ENCODE data around the gene CEP57L1. TPM values are rescaled to one million over a fixed set of nuclear protein-coding genes. Genes with fewer than 3 reads are reported as not detected.

The CEP57L1 gene
- total and polyA plus RNA-seq, 2 donors (not counting 1 experiment from before 2014, with no cell fraction given): 3.1 to 8.8 TPM

GRCh38 chr6:109094416-109095035, 781 bp upstream of the CEP57L1 start, which contains the start of gene SESN1:
Gene SESN1, minus strand, starts transcription at chr6:109094846. Its CDS starts 773 bp downstream, at chr6:109094073.
- Histone ChIP-seq H3K9ac (ENCODE audit: low read length) (peak within 1 kb of the TSS; percentile 86), H3K4me1 (ENCODE audit: control insufficient read depth in 2 of 2, insufficient read depth in 2 of 2, low read length in 2 of 2) (peaks cover 28 to 29% of the 10 kb centered on the region in 2 donors), H3K27ac (ENCODE audit: low read length in 2 of 2) (peak within 1 kb of the TSS; percentile 95 to 98), H3K4me2 (replicated peaks; ENCODE audit: low read depth, low read length, poor library complexity, severe bottlenecking) (peak within 1 kb of the TSS; percentile 89), H3K27me3 (replicated peaks in 1 of 4; ENCODE audit: control extremely low read depth in 1 of 4, control insufficient read depth in 3 of 4, insufficient read depth in 4 of 4, low read length in 3 of 4) (no peaks in the 10 kb centered on the region), H4K20me1 (ENCODE audit: control insufficient read depth, insufficient read depth, low read length, poor library complexity, severe bottlenecking) (no peaks in the 10 kb centered on the region), H3K9me3 (ENCODE audit: control extremely low read depth in 1 of 3, control insufficient read depth in 2 of 3, insufficient read depth in 1 of 3, low read length in 2 of 3) (no peaks in the 10 kb centered on the region), H3K36me3 (replicated peaks in 1 of 2; ENCODE audit: control extremely low read depth in 1 of 2, control insufficient read depth in 1 of 2, extremely low read depth in 1 of 2, insufficient read depth in 2 of 2, low read length in 1 of 2) (no peaks in the 10 kb centered on the region), H2AFZ (ENCODE audit: insufficient read depth, low read depth, low read length, poor library complexity, severe bottlenecking) (peak within 1 kb of the TSS; percentile 92), H3K4me3 (ENCODE audit: control extremely low read depth in 1 of 5, extremely low read depth in 1 of 5, insufficient read depth in 1 of 5, low read depth in 2 of 5, low read length in 4 of 5) (peak within 1 kb of the TSS; percentile 69 to 98 (median 85)), H3K79me2 (ENCODE audit: control insufficient read depth, insufficient read depth, low read length) (peaks cover 53% of the 10 kb centered on the region)
- DNase-seq: peak; percentile 91
- ChIA-PET CTCF (interaction anchor here (0.9 to 2.4 kb wide), 6 partner anchors 21 to 834 kb away, joined by 3 to 16 read pairs (median 3); partner anchors contain the start of genes CD164 and SNX3), POLR2A (interaction anchor here (0.6 to 2.0 kb wide), 15 partner anchors 15 to 1658 kb away, joined by 3 to 17 read pairs (median 5); partner anchors contain the start of genes ARMC2, CD164, FOXO3 and MICAL1)
- H3K27me3 Mint-ChIP-seq: no peaks in the 10 kb centered on the region
- TF ChIP-seq, protein P1, sequence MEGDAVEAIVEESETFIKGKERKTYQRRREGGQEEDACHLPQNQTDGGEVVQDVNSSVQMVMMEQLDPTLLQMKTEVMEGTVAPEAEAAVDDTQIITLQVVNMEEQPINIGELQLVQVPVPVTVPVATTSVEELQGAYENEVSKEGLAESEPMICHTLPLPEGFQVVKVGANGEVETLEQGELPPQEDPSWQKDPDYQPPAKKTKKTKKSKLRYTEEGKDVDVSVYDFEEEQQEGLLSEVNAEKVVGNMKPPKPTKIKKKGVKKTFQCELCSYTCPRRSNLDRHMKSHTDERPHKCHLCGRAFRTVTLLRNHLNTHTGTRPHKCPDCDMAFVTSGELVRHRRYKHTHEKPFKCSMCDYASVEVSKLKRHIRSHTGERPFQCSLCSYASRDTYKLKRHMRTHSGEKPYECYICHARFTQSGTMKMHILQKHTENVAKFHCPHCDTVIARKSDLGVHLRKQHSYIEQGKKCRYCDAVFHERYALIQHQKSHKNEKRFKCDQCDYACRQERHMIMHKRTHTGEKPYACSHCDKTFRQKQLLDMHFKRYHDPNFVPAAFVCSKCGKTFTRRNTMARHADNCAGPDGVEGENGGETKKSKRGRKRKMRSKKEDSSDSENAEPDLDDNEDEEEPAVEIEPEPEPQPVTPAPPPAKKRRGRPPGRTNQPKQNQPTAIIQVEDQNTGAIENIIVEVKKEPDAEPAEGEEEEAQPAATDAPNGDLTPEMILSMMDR (IDR thresholded peaks at IDR 0.05): no peak
- TF ChIP-seq EZH2 (IDR thresholded peaks at IDR 0.05; ENCODE audit: borderline replicate concordance, insufficient read depth, low read depth, low read length, poor library complexity, severe bottlenecking): no peak
- under 1% methylated on average over 62 of the region's 62 CpGs for WGBS (ENCODE audit: insufficient coverage)
- H3K9me3 Mint-ChIP-seq (ENCODE audit: insufficient read depth): no peaks in the 10 kb centered on the region
- H3K4me1 Mint-ChIP-seq: peaks cover 44% of the 10 kb centered on the region
- intact Hi-C loops (cut with micrococcal nuclease): loop anchor here (1.0 to 10.0 kb wide), 13 partner anchors 23 to 1140 kb away; partner anchors contain the start of genes ARMC2, CD164, CDC40 and MICAL1
- H3K4me3 Mint-ChIP-seq: peak within 1 kb of the TSS; percentile 99
- H3K27ac Mint-ChIP-seq: peak within 1 kb of the TSS; percentile 100
- peak; percentile 62 for ATAC-seq (ENCODE audit: low read depth)

GRCh38 chr6:109095835-109096084, 453 bp downstream of the CEP57L1 start:
- ATAC-seq (ENCODE audit: low read depth): no peak
- no peaks in the 10 kb centered on the region for H3K27me3 ChIP-seq (replicated peaks in 1 of 4; ENCODE audit: control extremely low read depth in 1 of 4, control insufficient read depth in 3 of 4, insufficient read depth in 4 of 4, low read length in 3 of 4)
- peak overlapping the region; percentile 92 for H2AFZ ChIP-seq (ENCODE audit: insufficient read depth, low read depth, low read length, poor library complexity, severe bottlenecking)
- POLR2A ChIA-PET: interaction anchor here (1.5 to 2.0 kb wide), 3 partner anchors 248 to 536 kb away, joined by 4 to 17 read pairs (median 5); partner anchors contain the start of genes ARMC2 and FOXO3
- H3K4me2 ChIP-seq (replicated peaks; ENCODE audit: low read depth, low read length, poor library complexity, severe bottlenecking): peak overlapping the region; percentile 89
- no peaks in the 10 kb centered on the region for H3K9me3 ChIP-seq (ENCODE audit: control extremely low read depth in 1 of 3, control insufficient read depth in 2 of 3, insufficient read depth in 1 of 3, low read length in 2 of 3)
- intact Hi-C loops (cut with micrococcal nuclease): loop anchor here (1.0 to 10.0 kb wide), 12 partner anchors 22 to 1141 kb away; partner anchors contain the start of genes ARMC2, CD164, CDC40 and MICAL1
- H3K9me3 Mint-ChIP-seq (ENCODE audit: insufficient read depth): no peaks in the 10 kb centered on the region
- peaks cover 50% of the 10 kb centered on the region for H3K79me2 ChIP-seq (ENCODE audit: control insufficient read depth, insufficient read depth, low read length)
- H3K27me3 Mint-ChIP-seq: no peaks in the 10 kb centered on the region
- no peaks in the 10 kb centered on the region for H4K20me1 ChIP-seq (ENCODE audit: control insufficient read depth, insufficient read depth, low read length, poor library complexity, severe bottlenecking)
- H3K4me3 Mint-ChIP-seq: peak overlapping the region; percentile 99
- TF ChIP-seq, protein P1 (IDR thresholded peaks at IDR 0.05): no peak
- TF ChIP-seq EZH2 (IDR thresholded peaks at IDR 0.05; ENCODE audit: borderline replicate concordance, insufficient read depth, low read depth, low read length, poor library complexity, severe bottlenecking): no peak
- H3K4me3 ChIP-seq (ENCODE audit: control extremely low read depth in 1 of 5, extremely low read depth in 1 of 5, insufficient read depth in 1 of 5, low read depth in 2 of 5, low read length in 4 of 5): peak overlapping the region; percentile 69 to 98 (median 85)
- no peaks in the 10 kb centered on the region for H3K36me3 ChIP-seq (replicated peaks in 1 of 2; ENCODE audit: control extremely low read depth in 1 of 2, control insufficient read depth in 1 of 2, extremely low read depth in 1 of 2, insufficient read depth in 2 of 2, low read length in 1 of 2)
- H3K27ac ChIP-seq (ENCODE audit: low read length in 2 of 2): peak overlapping the region; percentile 95 to 98
- peaks cover 28 to 29% of the 10 kb centered on the region in 2 donors for H3K4me1 ChIP-seq (ENCODE audit: control insufficient read depth in 2 of 2, insufficient read depth in 2 of 2, low read length in 2 of 2)
- CTCF ChIA-PET: interaction anchor here (2.4 kb wide), 1 partner anchor 288 kb away, joined by 16 read pairs; the partner anchor contains the start of gene CD164
- WGBS (ENCODE audit: insufficient coverage): 0% methylated on average over 8 of the region's 8 CpGs
- H3K9ac ChIP-seq (ENCODE audit: low read length): peak overlapping the region; percentile 86
- DNase-seq: no peak
- peaks cover 42% of the 10 kb centered on the region for H3K4me1 Mint-ChIP-seq
- peak overlapping the region; percentile 100 for H3K27ac Mint-ChIP-seq

All from B cell (primary cell).